ENCODE measurements around the gene NFATC2.

NFATC2 gene

DNA sequence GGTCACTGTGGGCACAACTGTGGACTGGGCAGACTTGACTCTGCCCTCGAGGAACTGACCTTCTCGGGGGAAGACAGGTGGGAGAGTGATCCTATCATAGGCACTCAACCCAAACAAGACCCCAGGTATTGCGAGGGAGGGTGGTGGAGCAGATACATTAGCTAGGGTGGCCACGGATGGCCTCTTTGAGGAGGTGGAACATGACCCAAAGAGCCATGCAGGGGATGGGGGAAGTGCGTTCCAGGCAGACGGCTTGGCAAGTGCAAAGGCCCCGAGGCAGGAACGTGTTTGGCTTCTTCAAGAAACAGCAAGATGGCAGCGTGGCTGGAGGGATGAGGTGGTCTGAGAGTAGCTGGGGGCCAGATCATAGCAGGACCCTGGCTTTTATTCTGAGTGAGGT is 167.6 kb downstream of the NFATC2 start:
- H3K4me3 ChIP-seq (ENCODE audit: low read depth, low read length) = no peak overlapping the region
- TF ChIP-seq, protein P1, sequence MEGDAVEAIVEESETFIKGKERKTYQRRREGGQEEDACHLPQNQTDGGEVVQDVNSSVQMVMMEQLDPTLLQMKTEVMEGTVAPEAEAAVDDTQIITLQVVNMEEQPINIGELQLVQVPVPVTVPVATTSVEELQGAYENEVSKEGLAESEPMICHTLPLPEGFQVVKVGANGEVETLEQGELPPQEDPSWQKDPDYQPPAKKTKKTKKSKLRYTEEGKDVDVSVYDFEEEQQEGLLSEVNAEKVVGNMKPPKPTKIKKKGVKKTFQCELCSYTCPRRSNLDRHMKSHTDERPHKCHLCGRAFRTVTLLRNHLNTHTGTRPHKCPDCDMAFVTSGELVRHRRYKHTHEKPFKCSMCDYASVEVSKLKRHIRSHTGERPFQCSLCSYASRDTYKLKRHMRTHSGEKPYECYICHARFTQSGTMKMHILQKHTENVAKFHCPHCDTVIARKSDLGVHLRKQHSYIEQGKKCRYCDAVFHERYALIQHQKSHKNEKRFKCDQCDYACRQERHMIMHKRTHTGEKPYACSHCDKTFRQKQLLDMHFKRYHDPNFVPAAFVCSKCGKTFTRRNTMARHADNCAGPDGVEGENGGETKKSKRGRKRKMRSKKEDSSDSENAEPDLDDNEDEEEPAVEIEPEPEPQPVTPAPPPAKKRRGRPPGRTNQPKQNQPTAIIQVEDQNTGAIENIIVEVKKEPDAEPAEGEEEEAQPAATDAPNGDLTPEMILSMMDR (IDR thresholded peaks at IDR 0.05; ENCODE audit: control insufficient read depth, extremely low read depth, insufficient read depth) = no peak
- no peak for DNase-seq (ENCODE audit: low read depth)

DNA sequence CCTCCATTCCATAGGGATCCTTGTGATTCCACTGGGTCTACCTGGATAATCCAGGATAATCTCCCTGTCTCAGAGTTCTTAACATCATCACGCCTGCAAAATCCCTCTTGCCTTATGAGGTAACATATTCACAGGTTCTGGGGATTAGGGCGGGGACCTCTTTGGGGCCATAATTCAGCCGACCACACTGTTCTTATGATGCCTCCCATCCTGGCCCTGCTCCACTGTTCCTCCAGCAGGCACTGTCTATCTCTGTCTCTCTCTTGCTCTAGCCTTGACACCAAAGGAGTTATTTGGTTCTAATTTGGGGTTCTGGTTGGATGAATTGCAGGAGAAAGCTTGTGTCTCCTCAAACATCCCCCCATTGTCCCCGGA is 168.1 kb downstream of the NFATC2 start:
- TF ChIP-seq, protein P1 (IDR thresholded peaks at IDR 0.05; ENCODE audit: control insufficient read depth, extremely low read depth, insufficient read depth) = no peak
- H3K4me3 ChIP-seq (ENCODE audit: low read depth, low read length) = no peak overlapping the region
- DNase-seq (ENCODE audit: low read depth) = no peak

DNA sequence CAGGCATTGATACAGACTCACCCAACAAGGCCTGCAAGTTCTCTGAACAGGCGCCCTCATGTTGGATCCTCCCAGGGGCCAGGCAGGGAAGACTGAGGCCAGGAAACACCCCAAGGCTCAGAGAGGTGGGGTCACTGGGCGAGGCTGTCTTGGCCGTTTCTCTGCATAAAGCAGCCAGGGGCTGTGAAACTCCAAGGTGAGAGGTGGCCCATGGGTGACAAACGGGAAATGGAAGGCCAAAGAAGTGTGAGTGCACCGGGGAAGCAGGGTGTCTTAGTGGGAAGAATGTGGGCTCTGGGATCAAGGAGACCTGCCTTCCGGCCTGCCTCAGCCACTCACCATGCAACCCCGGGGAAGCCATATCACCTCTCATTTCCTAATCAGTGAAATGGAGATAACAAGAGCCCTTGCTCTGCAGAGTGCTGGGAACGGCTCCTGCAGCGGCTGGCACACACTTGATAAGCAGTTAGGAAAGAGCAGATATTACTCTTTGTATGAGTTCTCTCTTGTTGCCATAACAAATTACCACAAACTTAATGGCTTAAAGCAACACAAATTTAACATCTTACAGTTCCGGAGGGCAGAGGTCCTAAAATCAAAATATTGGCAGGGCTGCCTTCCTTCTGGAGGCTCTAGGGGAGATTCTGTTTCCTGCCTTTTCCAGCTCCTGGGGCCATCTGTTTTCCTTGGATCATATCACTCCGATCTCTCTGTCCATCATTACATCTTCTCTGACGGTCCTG is 168.6 kb downstream of the NFATC2 start:
- TF ChIP-seq, protein P1 (IDR thresholded peaks at IDR 0.05; ENCODE audit: control insufficient read depth, extremely low read depth, insufficient read depth) = no peak
- no peak for DNase-seq (ENCODE audit: low read depth)
- H3K4me3 ChIP-seq (ENCODE audit: low read depth, low read length) = no peak overlapping the region

DNA sequence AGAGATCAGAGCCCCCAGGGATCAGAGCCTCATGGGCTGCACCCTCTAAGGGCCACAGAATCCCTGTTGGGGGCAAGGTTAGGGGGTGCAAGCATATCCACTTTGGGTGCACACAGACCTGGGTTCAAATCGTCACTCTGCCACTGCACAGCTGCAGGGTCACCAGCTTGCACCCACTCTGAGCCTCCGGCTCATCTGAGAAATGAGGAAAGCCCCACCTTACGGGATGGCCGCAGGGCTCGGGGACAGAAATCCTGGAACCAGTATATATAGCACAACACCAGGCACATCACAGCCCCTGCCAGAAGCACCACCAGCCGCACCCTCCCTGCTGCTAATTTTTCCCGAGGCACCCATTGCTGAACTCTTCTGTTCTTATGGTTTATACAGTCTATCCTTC is 169.6 kb downstream of the NFATC2 start:
- no peak overlapping the region for H3K4me3 ChIP-seq (ENCODE audit: low read depth, low read length)
- DNase-seq (ENCODE audit: low read depth) = no peak
- TF ChIP-seq, protein P1 (IDR thresholded peaks at IDR 0.05; ENCODE audit: control insufficient read depth, extremely low read depth, insufficient read depth) = no peak

DNA sequence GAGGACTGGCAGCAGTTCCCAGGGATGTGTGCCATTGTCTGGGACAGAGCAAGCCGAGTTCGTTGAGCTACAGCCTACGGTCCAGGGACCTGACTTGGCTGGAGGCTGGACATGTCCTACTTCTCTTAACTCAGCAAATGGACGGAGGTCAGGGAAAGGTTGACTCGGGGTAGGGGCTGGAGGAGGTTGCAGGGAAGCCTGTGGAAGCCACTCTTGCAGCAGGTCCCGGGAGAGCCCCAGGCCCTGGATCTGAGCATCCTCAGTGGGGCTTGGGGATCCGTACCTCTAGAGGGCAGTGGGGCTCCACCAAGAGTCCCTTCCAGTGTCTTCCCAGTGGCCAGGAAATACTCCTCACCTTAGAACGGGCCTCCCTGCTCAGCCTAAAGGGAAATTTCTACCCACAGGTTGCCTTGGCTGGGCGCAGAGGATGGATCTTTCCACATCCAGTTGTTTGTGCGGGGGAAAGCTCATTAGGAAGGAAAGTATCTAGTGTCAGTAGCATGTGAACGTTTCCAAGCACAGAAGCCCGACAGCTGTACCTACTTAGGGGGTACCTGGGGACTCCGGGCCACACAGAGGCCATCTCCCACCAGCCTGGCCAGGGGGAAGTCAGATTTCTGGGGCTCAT is 170.2 kb downstream of the NFATC2 start:
- DNase-seq (ENCODE audit: low read depth) = no peak
- TF ChIP-seq, protein P1 (IDR thresholded peaks at IDR 0.05; ENCODE audit: control insufficient read depth, extremely low read depth, insufficient read depth) = peak; percentile 93
- no peak overlapping the region for H3K4me3 ChIP-seq (ENCODE audit: low read depth, low read length)

DNA sequence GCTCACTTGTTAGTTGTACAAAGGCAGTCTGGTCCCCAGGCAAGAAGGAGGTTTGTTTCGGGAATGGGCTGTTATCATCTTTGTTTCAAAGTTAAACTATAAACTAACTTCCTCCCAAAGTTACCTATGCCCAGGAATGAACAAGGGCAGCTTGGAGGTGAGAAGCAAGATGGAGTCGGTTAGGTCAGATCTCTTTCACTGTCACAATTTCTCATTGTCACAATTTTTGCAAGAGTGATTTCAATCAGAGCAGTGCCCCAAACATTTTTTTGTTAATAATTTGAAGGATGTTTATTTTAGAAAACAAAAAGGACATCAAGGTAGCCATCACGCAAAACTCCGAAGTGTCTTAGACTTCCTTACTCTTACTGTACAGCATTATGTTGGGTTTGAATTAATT is 170.8 kb downstream of the NFATC2 start:
- DNase-seq (ENCODE audit: low read depth) = no peak
- H3K4me3 ChIP-seq (ENCODE audit: low read depth, low read length) = no peak overlapping the region
- TF ChIP-seq, protein P1 (IDR thresholded peaks at IDR 0.05; ENCODE audit: control insufficient read depth, extremely low read depth, insufficient read depth) = no peak

Measured in LNCaP clone FGC (cell line).